ENCODE data around the gene DERA. TPM values are rescaled to one million over a fixed set of nuclear protein-coding genes. Genes with fewer than 3 reads are reported as not detected.
A peak's percentile ranks its signal among the peaks of the same experiment; 100 is the strongest.

The DERA gene
- total and polyA plus RNA-seq, 2 of the 13 experiments (the other 11 are each of a cell fraction or from before 2014, with no cell fraction given) = 24.0 to 51.3 TPM

DNA sequence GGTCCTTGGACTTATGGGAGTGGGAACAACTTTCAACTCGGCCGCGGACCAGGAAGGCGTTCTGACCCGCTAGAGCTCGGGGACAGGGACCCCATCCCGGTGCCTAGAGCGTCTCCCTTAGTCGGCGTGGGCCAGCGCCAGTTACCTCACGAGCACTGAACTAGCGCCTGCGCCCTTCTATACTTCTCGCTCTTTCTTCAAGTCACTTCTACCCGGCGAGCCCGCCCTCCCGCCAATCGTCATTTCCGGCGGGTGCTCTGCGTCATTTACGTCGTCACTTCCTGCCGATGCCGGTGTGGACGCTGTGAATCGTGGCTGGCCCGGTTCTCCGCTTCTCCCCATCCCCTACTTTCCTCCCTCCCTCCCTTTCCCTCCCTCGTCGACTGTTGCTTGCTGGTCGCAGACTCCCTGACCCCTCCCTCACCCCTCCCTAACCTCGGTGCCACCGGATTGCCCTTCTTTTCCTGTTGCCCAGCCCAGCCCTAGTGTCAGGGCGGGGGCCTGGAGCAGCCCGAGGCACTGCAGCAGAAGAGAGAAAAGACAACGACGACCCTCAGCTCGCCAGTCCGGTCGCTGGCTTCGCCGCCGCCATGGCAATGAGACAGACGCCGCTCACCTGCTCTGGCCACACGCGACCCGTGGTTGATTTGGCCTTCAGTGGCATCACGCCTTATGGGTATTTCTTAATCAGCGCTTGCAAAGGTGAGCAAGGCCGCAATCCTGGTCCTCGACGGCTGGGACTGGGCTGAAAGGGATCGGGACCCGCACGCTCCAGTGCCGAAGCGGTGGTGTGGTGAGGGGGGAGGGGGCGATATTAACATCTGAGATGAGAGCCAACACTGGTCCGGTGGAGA lies 28.8 kb upstream of the DERA start, which contains the start of gene STRAP (continued):
- TF ChIP-seq ZNF577 (CRISPR knock-in tag; IDR thresholded peaks at IDR 0.05; ENCODE audit: borderline replicate concordance, low read depth) (no peak), ZNF770 (CRISPR knock-in tag; IDR thresholded peaks at IDR 0.05) (0 out of 2 replicates have a peak, but pooled peaks have one; percentile 46), KDM1A (CRISPR knock-in tag; IDR thresholded peaks at IDR 0.05) (no peak), YEATS4 (CRISPR knock-in tag; IDR thresholded peaks at IDR 0.05; ENCODE audit: borderline replicate concordance) (no peak), CCDC6 (CRISPR knock-in tag; IDR thresholded peaks at IDR 0.05) (peak; percentile 95; the same call in 1 of the 2 replicates), FOXK2 (IDR thresholded peaks at IDR 0.05) (peak; percentile 45; the same call in 1 of the 2 replicates), ZNF280D (CRISPR knock-in tag; IDR thresholded peaks at IDR 0.05) (peak; percentile 52; the same call in 1 of the 2 replicates), ZNF205 (CRISPR knock-in tag; IDR thresholded peaks at IDR 0.05) (peak; percentile 50; the same call in 1 of the 2 replicates), ZNF280B (CRISPR knock-in tag; IDR thresholded peaks at IDR 0.05; ENCODE audit: borderline replicate concordance) (peak; percentile 55; the same call in 1 of the 2 replicates), KLF9 (CRISPR knock-in tag; IDR thresholded peaks at IDR 0.05; ENCODE audit: low read depth) (no peak; the same call in 1 of the 2 replicates), FOXC1 (CRISPR knock-in tag; IDR thresholded peaks at IDR 0.05; ENCODE audit: borderline replicate concordance) (peak; percentile 82; the same call in 1 of the 2 replicates), ZNF615 (CRISPR knock-in tag; IDR thresholded peaks at IDR 0.05; ENCODE audit: borderline replicate concordance) (0 out of 2 replicates have a peak, but pooled peaks have one; percentile 49), RFX3 (CRISPR knock-in tag; IDR thresholded peaks at IDR 0.05) (peak; percentile 64)
- TF ChIP-seq, protein P1, sequence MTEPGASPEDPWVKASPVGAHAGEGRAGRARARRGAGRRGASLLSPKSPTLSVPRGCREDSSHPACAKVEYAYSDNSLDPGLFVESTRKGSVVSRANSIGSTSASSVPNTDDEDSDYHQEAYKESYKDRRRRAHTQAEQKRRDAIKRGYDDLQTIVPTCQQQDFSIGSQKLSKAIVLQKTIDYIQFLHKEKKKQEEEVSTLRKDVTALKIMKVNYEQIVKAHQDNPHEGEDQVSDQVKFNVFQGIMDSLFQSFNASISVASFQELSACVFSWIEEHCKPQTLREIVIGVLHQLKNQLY (CRISPR knock-in tag; IDR thresholded peaks at IDR 0.05) = peak; percentile 38; the same call in 1 of the 2 replicates
- TF ChIP-seq, protein P2, sequence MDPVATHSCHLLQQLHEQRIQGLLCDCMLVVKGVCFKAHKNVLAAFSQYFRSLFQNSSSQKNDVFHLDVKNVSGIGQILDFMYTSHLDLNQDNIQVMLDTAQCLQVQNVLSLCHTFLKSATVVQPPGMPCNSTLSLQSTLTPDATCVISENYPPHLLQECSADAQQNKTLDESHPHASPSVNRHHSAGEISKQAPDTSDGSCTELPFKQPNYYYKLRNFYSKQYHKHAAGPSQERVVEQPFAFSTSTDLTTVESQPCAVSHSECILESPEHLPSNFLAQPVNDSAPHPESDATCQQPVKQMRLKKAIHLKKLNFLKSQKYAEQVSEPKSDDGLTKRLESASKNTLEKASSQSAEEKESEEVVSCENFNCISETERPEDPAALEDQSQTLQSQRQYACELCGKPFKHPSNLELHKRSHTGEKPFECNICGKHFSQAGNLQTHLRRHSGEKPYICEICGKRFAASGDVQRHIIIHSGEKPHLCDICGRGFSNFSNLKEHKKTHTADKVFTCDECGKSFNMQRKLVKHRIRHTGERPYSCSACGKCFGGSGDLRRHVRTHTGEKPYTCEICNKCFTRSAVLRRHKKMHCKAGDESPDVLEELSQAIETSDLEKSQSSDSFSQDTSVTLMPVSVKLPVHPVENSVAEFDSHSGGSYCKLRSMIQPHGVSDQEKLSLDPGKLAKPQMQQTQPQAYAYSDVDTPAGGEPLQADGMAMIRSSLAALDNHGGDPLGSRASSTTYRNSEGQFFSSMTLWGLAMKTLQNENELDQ (CRISPR knock-in tag; IDR thresholded peaks at IDR 0.05; ENCODE audit: borderline replicate concordance) = no peak

Data from HepG2 (cell line).